ENCODE results near the gene FCAMR.

- TF ChIP-seq CTCF (IDR thresholded peaks at IDR 0.05) = no peak
- TF ChIP-seq POLR2A (IDR thresholded peaks at IDR 0.05) = no peak
These were observed 48.9 kb upstream of the FCAMR start for GRCh38 chr1:207019161-207019560.
